NT2/D1 (cell line): Measurements from ENCODE around the gene WDR82.
"Not testable (repeated sequence)": the region's sequence is repeated elsewhere in the genome, so short reads cannot be mapped to it uniquely, and the experiment has no call there.

Experiments used
- DNase-seq: peaks from one replicate; pipeline ENCODE4 v3.0.0-alpha.2; 2011; ENCODE audit warnings: low read depth, low spot score
- H3K27me3 ChIP-seq: 2 replicates; pipeline ENCODE4 v1.6.0; 2011; ENCODE audit warnings: mild to moderate bottlenecking; ENCODE audit not compliant: insufficient read length, insufficient read depth
- H3K36me3 ChIP-seq: 2 replicates; pipeline ENCODE4 v1.6.1; 2011; ENCODE audit warnings: mild to moderate bottlenecking, low read length, mixed read lengths; ENCODE audit not compliant: insufficient read depth, insufficient read length
- H3K4me1 ChIP-seq: 2 replicates; pipeline ENCODE4 v1.5.1; 2011; ENCODE audit not compliant: insufficient read depth, insufficient read length
- H3K4me3 ChIP-seq: 2 replicates; pipeline ENCODE4 v1.5.1; 2011; ENCODE audit warnings: low read depth; ENCODE audit not compliant: insufficient read length
- H3K9ac ChIP-seq: 2 replicates; pipeline ENCODE4 v1.6.0; 2011; ENCODE audit warnings: low read depth; ENCODE audit not compliant: insufficient read length
- H3K9me3 ChIP-seq: 2 replicates; pipeline ENCODE4 v1.5.1; 2011; ENCODE audit warnings: mild to moderate bottlenecking, low read length; ENCODE audit not compliant: insufficient read depth
- SUZ12 ChIP-seq: IDR thresholded peaks from 2 replicates; pipeline ENCODE4 v1.6.1; 2011; ENCODE audit not compliant: insufficient read length, insufficient read depth; ENCODE audit errors: extremely low read depth
- YY1 ChIP-seq: IDR thresholded peaks from 2 replicates; pipeline ENCODE4 v1.6.1; 2011; ENCODE audit not compliant: insufficient read length, insufficient read depth
- ZNF274 ChIP-seq: IDR thresholded peaks from 2 replicates; pipeline ENCODE4 v1.6.1; 2011; ENCODE audit warnings: mild to moderate bottlenecking, low read depth, low read length

WDR82 gene

GRCh38 chr3:52279596-52279995, 1.1 kb upstream of the WDR82 start:
- peaks cover 38% of the 10 kb centered on the region for H3K36me3 ChIP-seq
- H3K27me3 ChIP-seq: no peaks in the 10 kb centered on the region
- no peak for DNase-seq
- no peaks in the 10 kb centered on the region for H3K4me1 ChIP-seq
- peak overlapping the region; percentile 84 for H3K9ac ChIP-seq
- H3K4me3 ChIP-seq: peak overlapping the region; percentile 89
- H3K9me3 ChIP-seq: no peaks in the 10 kb centered on the region
- TF ChIP-seq ZNF274 (no peak), YY1 (no peak), SUZ12 (no peak)

- H3K36me3 ChIP-seq: peaks cover 49% of the 10 kb centered on the region
- no peaks in the 10 kb centered on the region for H3K27me3 ChIP-seq
- peak overlapping the region; percentile 89 for H3K4me3 ChIP-seq
- H3K9me3 ChIP-seq: no peaks in the 10 kb centered on the region
- H3K4me1 ChIP-seq: no peaks in the 10 kb centered on the region
- DNase-seq: no peak
- TF ChIP-seq YY1 (no peak), ZNF274 (no peak), SUZ12 (no peak)
- H3K9ac ChIP-seq: peak overlapping the region; percentile 92
Measured at GRCh38 chr3:52277972-52278509, 408 bp downstream of the WDR82 start.

DNA sequence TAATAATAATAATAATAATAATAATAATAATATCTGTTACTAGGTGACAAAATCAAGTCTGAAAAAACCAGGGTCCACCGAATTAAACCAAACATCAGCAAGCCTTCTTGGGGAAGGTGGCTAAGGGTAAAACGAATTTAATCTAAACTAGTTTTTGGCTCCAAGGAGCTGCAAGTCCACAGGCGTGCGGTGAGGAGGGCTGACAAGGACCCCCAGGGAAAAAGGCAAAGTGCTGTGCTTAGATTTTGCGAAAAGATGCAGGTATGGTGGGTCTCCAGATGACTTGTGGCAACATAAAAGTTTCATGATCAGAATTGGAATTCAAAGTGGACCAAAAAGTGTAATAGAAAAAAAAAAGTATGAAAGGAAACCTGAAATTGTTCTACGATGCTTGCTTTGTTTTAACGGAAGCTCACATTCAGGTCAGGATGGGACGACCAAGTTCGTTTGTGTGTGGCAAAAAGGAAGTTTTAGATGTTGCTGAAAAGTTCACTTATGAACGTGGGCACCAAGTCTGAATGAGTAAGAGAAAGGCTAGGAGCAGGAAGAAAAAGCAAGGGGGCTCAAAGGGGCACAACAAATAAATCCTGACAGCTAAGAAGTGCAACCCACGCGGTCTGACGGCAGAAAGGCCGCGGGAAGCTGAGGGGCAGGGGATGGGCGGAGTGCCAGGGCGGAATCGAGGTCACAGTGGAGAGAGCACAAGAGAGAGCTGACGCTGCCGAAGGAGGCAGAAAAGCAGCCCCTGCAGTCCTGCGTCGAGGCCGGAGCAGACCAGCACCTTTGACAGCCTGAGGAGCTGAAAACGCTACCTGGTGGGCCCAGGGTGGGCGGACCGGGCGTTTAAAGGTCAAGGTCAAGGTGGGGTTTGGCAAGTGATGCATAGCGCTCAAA, 1.1 kb downstream of the WDR82 start:
- Histone ChIP-seq H3K9me3 (no peaks in the 10 kb centered on the region), H3K4me1 (no peaks in the 10 kb centered on the region), H3K36me3 (peaks cover 52% of the 10 kb centered on the region), H3K4me3 (peak overlapping the region; percentile 89), H3K27me3 (no peaks in the 10 kb centered on the region), H3K9ac (peak overlapping the region; percentile 92)
- DNase-seq: no peak
- TF ChIP-seq ZNF274 (no peak), YY1 (no peak), SUZ12 (no peak)

DNA sequence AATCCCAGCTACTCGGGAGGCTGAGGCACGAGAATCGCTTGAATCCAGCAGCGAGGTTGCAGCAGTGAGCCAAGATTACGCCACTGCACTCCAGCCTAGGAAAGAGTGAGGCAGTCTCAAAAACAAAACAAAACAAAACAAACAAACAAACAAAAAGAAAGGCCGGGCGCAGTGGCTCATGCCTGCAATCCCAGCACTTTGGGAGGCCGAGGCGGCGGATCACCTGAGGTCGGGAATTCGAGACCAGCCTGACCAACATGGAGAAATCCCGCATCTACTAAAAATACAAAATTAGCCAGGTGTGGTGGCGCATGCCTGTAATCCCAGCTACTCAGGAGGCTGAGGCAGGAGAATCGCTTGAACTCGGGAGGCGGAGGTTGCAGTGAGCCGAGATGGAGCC, 3.7 kb downstream of the WDR82 start:
- peaks cover 67% of the 10 kb centered on the region for H3K36me3 ChIP-seq
- not testable (repeated sequence) for H3K9ac ChIP-seq, H3K4me3 ChIP-seq, H3K9me3 ChIP-seq, H3K27me3 ChIP-seq, DNase-seq, H3K4me1 ChIP-seq

- no peak for TF ChIP-seq YY1
- TF ChIP-seq ZNF274: no peak
- TF ChIP-seq SUZ12: no peak
- no peaks in the 10 kb centered on the region for H3K4me1 ChIP-seq
- H3K9me3 ChIP-seq: no peaks in the 10 kb centered on the region
- peaks cover 81% of the 10 kb centered on the region for H3K36me3 ChIP-seq
- no peak overlapping the region for H3K4me3 ChIP-seq
- no peak for DNase-seq
- H3K9ac ChIP-seq: no peak overlapping the region
- no peaks in the 10 kb centered on the region for H3K27me3 ChIP-seq
Measured at GRCh38 chr3:52272831-52273230, 5.6 kb downstream of the WDR82 start.

GRCh38 chr3:52272172-52272571, 6.3 kb downstream of the WDR82 start:
- H3K4me1 ChIP-seq, DNase-seq, H3K9me3 ChIP-seq, H3K9ac ChIP-seq, H3K27me3 ChIP-seq, H3K4me3 ChIP-seq: not testable (repeated sequence)
- peaks cover 82% of the 10 kb centered on the region for H3K36me3 ChIP-seq

DNA sequence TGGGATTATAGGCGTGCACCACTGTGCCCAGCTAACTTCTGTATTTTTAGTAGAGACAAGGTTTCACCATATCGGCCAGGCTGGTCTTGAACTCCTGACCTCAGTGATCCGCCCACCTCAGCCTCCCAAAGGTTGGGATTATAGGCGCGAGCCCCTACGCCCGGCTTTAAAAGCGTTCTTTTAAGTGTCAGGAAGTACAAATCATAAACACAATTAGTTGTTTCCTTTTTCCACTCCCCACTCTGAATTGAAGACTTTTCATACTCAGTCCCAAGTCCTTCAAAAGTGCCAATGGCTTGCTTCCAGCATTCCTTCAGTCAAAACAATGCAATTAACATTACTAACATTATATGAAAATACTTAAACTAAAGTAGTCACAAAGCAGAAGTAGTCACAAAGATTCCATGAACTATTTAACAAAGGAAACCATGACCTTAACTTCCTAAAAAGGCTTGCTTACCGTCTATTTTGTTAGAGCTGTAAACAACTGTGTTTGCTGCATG, 8.1 kb downstream of the WDR82 start:
- Histone ChIP-seq H3K36me3 (peaks cover 86% of the 10 kb centered on the region), H3K27me3 (no peaks in the 10 kb centered on the region), H3K4me3 (no peak overlapping the region), H3K9me3 (no peaks in the 10 kb centered on the region), H3K4me1 (no peaks in the 10 kb centered on the region), H3K9ac (no peak overlapping the region)
- no peak for DNase-seq
- TF ChIP-seq YY1: no peak
- TF ChIP-seq SUZ12: no peak
- TF ChIP-seq ZNF274: no peak
